BLaER1 (cell line): Measurements from ENCODE around the gene RBBP8.

ENCODE experiments used
- H3K27ac ChIP-seq: shearing (Covaris generic); formaldehyde crosslinking; 2 replicates; pipeline ENCODE4 v1.8.1; 2022
- H3K27me3 ChIP-seq: shearing (Covaris generic); formaldehyde crosslinking; 2 replicates; pipeline ENCODE4 v1.8.1; 2022
- H3K36me3 ChIP-seq: shearing (Covaris generic); formaldehyde crosslinking; 2 replicates; pipeline ENCODE4 v1.8.1; 2022
- H3K4me1 ChIP-seq: shearing (Covaris generic); formaldehyde crosslinking; 2 replicates; pipeline ENCODE4 v1.8.1; 2022
- H3K4me2 ChIP-seq: shearing (Covaris generic); formaldehyde crosslinking; 2 replicates; pipeline ENCODE4 v1.8.1; 2022
- H3K4me3 ChIP-seq: shearing (Covaris generic); formaldehyde crosslinking; 2 replicates; pipeline ENCODE4 v1.8.1; 2022
- H3K9ac ChIP-seq: shearing (Covaris generic); formaldehyde crosslinking; 2 replicates; pipeline ENCODE4 v1.8.1; 2022
- H3K9me3 ChIP-seq: shearing (Covaris generic); formaldehyde crosslinking; 2 replicates; pipeline ENCODE4 v1.8.1; 2022
- H4K20me1 ChIP-seq: shearing (Covaris generic); formaldehyde crosslinking; 2 replicates; pipeline ENCODE4 v1.8.1; 2022
- Cebpa-rat ChIP-seq: shearing (Covaris generic); IDR thresholded peaks from 2 replicates; pipeline ENCODE4 v1.8.1; 2022

RBBP8 gene

GRCh38 chr18:23054553-23054952 is 121.4 kb downstream of the RBBP8 start:
- Histone ChIP-seq H3K4me1 (no peaks in the 10 kb centered on the region), H3K9me3 (no peaks in the 10 kb centered on the region), H4K20me1 (no peaks in the 10 kb centered on the region), H3K27ac (no peak overlapping the region), H3K36me3 (no peaks in the 10 kb centered on the region), H3K27me3 (no peaks in the 10 kb centered on the region), H3K4me3 (no peak overlapping the region), H3K4me2 (no peak overlapping the region), H3K9ac (no peak overlapping the region)
- no peak for TF ChIP-seq Cebpa-rat

- Histone ChIP-seq H3K9me3 (no peaks in the 10 kb centered on the region), H3K4me3 (no peak overlapping the region), H3K4me1 (no peaks in the 10 kb centered on the region), H4K20me1 (no peaks in the 10 kb centered on the region), H3K9ac (no peak overlapping the region), H3K27ac (no peak overlapping the region), H3K36me3 (no peaks in the 10 kb centered on the region), H3K27me3 (no peaks in the 10 kb centered on the region), H3K4me2 (no peak overlapping the region)
- TF ChIP-seq Cebpa-rat, result no peak
Measured at GRCh38 chr18:23056315-23056714, 123.2 kb downstream of the RBBP8 start.

DNA sequence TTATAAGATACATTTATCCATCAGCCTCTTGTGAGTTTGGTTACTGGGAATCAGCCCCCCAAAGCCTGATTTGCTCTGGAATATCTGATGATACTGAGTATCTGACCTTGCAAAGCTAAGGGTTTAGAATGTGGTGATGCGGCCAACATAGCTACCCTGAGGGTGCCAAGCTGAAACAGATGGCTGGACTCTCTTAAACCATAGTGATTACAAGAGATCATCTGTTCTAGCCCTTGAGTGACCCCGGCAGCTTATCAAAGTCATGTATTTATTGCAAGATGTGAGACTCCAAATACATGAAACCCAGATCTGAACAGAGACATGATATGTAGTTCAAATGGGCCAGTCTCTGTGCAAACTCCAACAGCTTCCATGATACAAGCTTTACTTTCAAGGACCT is 124.0 kb downstream of the RBBP8 start:
- no peak overlapping the region for H3K4me3 ChIP-seq
- H3K9ac ChIP-seq, result no peak overlapping the region

DNA sequence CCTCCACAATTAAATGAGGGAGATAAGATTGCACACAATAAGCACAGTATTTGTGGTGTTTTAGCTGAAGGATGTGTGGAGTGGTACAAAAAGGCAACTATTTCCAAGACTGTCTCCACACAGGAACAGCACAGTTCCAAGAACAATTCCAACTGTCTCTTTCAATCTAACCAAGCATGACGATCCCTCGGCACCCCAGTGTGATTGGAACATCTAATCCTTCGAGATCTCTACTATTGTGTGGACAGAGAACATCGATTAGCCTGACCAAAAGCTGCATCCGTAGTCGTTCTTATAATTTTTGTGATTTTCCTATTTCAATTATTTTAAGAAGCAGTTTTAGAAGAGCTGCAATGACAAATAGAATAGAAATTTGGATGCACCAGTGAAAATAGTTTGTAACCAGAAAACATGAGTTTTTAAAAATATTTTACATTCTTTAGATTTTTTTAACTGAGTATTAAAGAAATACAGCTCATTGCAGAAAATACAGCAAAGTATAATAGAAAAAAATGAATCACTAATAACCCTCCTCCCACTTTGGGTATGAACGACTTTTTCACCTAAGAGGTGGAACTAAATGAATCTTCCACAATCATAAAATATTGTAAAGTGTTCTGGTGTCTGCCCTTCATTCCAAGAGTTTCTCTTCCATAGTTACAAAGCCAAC is 125.8 kb downstream of the RBBP8 start:
- H3K4me2 ChIP-seq, result no peak overlapping the region
- H3K4me1 ChIP-seq, result no peaks in the 10 kb centered on the region
- TF ChIP-seq Cebpa-rat, result no peak
- no peak overlapping the region for H3K9ac ChIP-seq
- no peaks in the 10 kb centered on the region for H4K20me1 ChIP-seq
- H3K4me3 ChIP-seq, result no peak overlapping the region
- no peak overlapping the region for H3K27ac ChIP-seq
- H3K9me3 ChIP-seq, result peaks cover 20% of the 10 kb centered on the region
- no peaks in the 10 kb centered on the region for H3K36me3 ChIP-seq
- no peaks in the 10 kb centered on the region for H3K27me3 ChIP-seq

More for the DNA sequence above, 124.0 kb downstream of the RBBP8 start:
- H4K20me1 ChIP-seq, result no peaks in the 10 kb centered on the region
- no peaks in the 10 kb centered on the region for H3K27me3 ChIP-seq
- no peaks in the 10 kb centered on the region for H3K4me1 ChIP-seq
- no peak overlapping the region for H3K4me2 ChIP-seq
- 0 out of 2 replicates have a peak, but pooled peaks cover 4% of the 10 kb centered on the region for H3K9me3 ChIP-seq
- no peak overlapping the region for H3K27ac ChIP-seq
- no peak for TF ChIP-seq Cebpa-rat
- no peaks in the 10 kb centered on the region for H3K36me3 ChIP-seq

- H4K20me1 ChIP-seq, result no peaks in the 10 kb centered on the region
- H3K36me3 ChIP-seq, result no peaks in the 10 kb centered on the region
- TF ChIP-seq Cebpa-rat, result no peak
- H3K4me2 ChIP-seq, result no peak overlapping the region
- peaks cover 27% of the 10 kb centered on the region for H3K9me3 ChIP-seq
- H3K4me3 ChIP-seq, result no peak overlapping the region
- H3K27ac ChIP-seq, result no peak overlapping the region
- no peaks in the 10 kb centered on the region for H3K4me1 ChIP-seq
- no peaks in the 10 kb centered on the region for H3K27me3 ChIP-seq
- H3K9ac ChIP-seq, result no peak overlapping the region
Measured at GRCh38 chr18:23059541-23060465, 126.7 kb downstream of the RBBP8 start.

- no peak overlapping the region for H3K9ac ChIP-seq
- no peak overlapping the region for H3K4me2 ChIP-seq
- H3K36me3 ChIP-seq, result no peaks in the 10 kb centered on the region
- H3K4me1 ChIP-seq, result no peaks in the 10 kb centered on the region
- TF ChIP-seq Cebpa-rat, result no peak
- no peak overlapping the region for H3K27ac ChIP-seq
- peaks cover 27% of the 10 kb centered on the region for H3K9me3 ChIP-seq
- no peak overlapping the region for H3K4me3 ChIP-seq
- no peaks in the 10 kb centered on the region for H3K27me3 ChIP-seq
- no peaks in the 10 kb centered on the region for H4K20me1 ChIP-seq
Measured at GRCh38 chr18:23062011-23062410, 128.9 kb downstream of the RBBP8 start.

GRCh38 chr18:23063502-23063901 is 130.4 kb downstream of the RBBP8 start:
- H4K20me1 ChIP-seq, result no peaks in the 10 kb centered on the region
- no peak overlapping the region for H3K4me2 ChIP-seq
- peaks cover 7% of the 10 kb centered on the region; the same call in 1 of the 2 replicates for H3K4me1 ChIP-seq
- no peak overlapping the region for H3K27ac ChIP-seq
- TF ChIP-seq Cebpa-rat, result no peak
- no peaks in the 10 kb centered on the region for H3K27me3 ChIP-seq
- no peak overlapping the region for H3K9ac ChIP-seq
- no peaks in the 10 kb centered on the region for H3K36me3 ChIP-seq
- peaks cover 27% of the 10 kb centered on the region for H3K9me3 ChIP-seq
- no peak overlapping the region for H3K4me3 ChIP-seq

- H4K20me1 ChIP-seq, result no peaks in the 10 kb centered on the region
- H3K9ac ChIP-seq, result no peak overlapping the region
- H3K4me1 ChIP-seq, result peaks cover 19% of the 10 kb centered on the region
- H3K4me2 ChIP-seq, result no peak overlapping the region
- H3K9me3 ChIP-seq, result peaks cover 27% of the 10 kb centered on the region
- H3K27me3 ChIP-seq, result no peaks in the 10 kb centered on the region; the same call in 1 of the 2 replicates
- H3K4me3 ChIP-seq, result no peak overlapping the region
- no peak for TF ChIP-seq Cebpa-rat
- no peaks in the 10 kb centered on the region for H3K36me3 ChIP-seq
- no peak overlapping the region for H3K27ac ChIP-seq
Measured at GRCh38 chr18:23065234-23065806, 132.2 kb downstream of the RBBP8 start.

GRCh38 chr18:23066060-23066459 is 132.9 kb downstream of the RBBP8 start:
- H3K4me1 ChIP-seq, result peaks cover 27% of the 10 kb centered on the region
- H3K36me3 ChIP-seq, result no peaks in the 10 kb centered on the region
- H3K27me3 ChIP-seq, result no peaks in the 10 kb centered on the region; the same call in 1 of the 2 replicates
- H3K4me3 ChIP-seq, result no peak overlapping the region
- H3K4me2 ChIP-seq, result no peak overlapping the region
- H4K20me1 ChIP-seq, result no peaks in the 10 kb centered on the region
- no peak overlapping the region for H3K27ac ChIP-seq
- H3K9me3 ChIP-seq, result peaks cover 27% of the 10 kb centered on the region
- no peak overlapping the region for H3K9ac ChIP-seq
- TF ChIP-seq Cebpa-rat, result no peak
